GM21360 (cell line): Measurements from ENCODE around the gene GPLD1.

Experiments
- ATAC-seq: cut with Tn5 transposase; IDR thresholded peaks from one replicate; pipeline ENCODE4 v1.9.1; 2021; ENCODE audit warnings: mild to moderate bottlenecking, moderate library complexity; ENCODE audit not compliant: unreplicated experiment

GPLD1 gene

GRCh38 chr6:24458941-24459340, 30.4 kb downstream of the GPLD1 start:
- no peak for ATAC-seq

GRCh38 chr6:24458134-24458533, 31.2 kb downstream of the GPLD1 start:
- no peak for ATAC-seq

GRCh38 chr6:24455061-24455460, 34.3 kb downstream of the GPLD1 start:
- ATAC-seq, result no peak

GRCh38 chr6:24454452-24454851, 34.9 kb downstream of the GPLD1 start:
- no peak for ATAC-seq

GRCh38 chr6:24453921-24454320, 35.5 kb downstream of the GPLD1 start:
- no peak for ATAC-seq

- no peak for ATAC-seq
Observed at GRCh38 chr6:24451581-24452388, 37.6 kb downstream of the GPLD1 start.

- ATAC-seq, result no peak
Observed at GRCh38 chr6:24448828-24449525, 40.4 kb downstream of the GPLD1 start.

GRCh38 chr6:24448396-24448795, 41.0 kb downstream of the GPLD1 start:
- no peak for ATAC-seq

- ATAC-seq, result no peak
Observed at GRCh38 chr6:24446670-24447069, 42.7 kb downstream of the GPLD1 start.

- ATAC-seq, result no peak
Observed at GRCh38 chr6:24445704-24446103, 43.7 kb downstream of the GPLD1 start.

GRCh38 chr6:24444588-24444987, 44.8 kb downstream of the GPLD1 start:
- no peak for ATAC-seq

- ATAC-seq, result no peak
Observed at GRCh38 chr6:24441599-24441904, 47.8 kb downstream of the GPLD1 start.

- ATAC-seq, result no peak
Observed at GRCh38 chr6:24440897-24441598, 48.3 kb downstream of the GPLD1 start.

GRCh38 chr6:24439858-24440539, 49.4 kb downstream of the GPLD1 start:
- ATAC-seq, result no peak

- no peak for ATAC-seq
Observed at GRCh38 chr6:24436979-24437378, 52.4 kb downstream of the GPLD1 start.

- ATAC-seq, result no peak
Observed at GRCh38 chr6:24432611-24433010, 56.8 kb downstream of the GPLD1 start.

- no peak for ATAC-seq
Observed at GRCh38 chr6:24431045-24431451, 58.3 kb downstream of the GPLD1 start.

GRCh38 chr6:24430086-24430485, 59.3 kb downstream of the GPLD1 start:
- ATAC-seq, result no peak

GRCh38 chr6:24429146-24429545, 60.2 kb downstream of the GPLD1 start:
- no peak for ATAC-seq

GRCh38 chr6:24428615-24429014, 60.8 kb downstream of the GPLD1 start:
- ATAC-seq, result no peak

GRCh38 chr6:24426729-24427446, 62.5 kb downstream of the GPLD1 start:
- ATAC-seq, result no peak
